ENCODE measurements around the gene FGFR4.

Gene FGFR4

DNA sequence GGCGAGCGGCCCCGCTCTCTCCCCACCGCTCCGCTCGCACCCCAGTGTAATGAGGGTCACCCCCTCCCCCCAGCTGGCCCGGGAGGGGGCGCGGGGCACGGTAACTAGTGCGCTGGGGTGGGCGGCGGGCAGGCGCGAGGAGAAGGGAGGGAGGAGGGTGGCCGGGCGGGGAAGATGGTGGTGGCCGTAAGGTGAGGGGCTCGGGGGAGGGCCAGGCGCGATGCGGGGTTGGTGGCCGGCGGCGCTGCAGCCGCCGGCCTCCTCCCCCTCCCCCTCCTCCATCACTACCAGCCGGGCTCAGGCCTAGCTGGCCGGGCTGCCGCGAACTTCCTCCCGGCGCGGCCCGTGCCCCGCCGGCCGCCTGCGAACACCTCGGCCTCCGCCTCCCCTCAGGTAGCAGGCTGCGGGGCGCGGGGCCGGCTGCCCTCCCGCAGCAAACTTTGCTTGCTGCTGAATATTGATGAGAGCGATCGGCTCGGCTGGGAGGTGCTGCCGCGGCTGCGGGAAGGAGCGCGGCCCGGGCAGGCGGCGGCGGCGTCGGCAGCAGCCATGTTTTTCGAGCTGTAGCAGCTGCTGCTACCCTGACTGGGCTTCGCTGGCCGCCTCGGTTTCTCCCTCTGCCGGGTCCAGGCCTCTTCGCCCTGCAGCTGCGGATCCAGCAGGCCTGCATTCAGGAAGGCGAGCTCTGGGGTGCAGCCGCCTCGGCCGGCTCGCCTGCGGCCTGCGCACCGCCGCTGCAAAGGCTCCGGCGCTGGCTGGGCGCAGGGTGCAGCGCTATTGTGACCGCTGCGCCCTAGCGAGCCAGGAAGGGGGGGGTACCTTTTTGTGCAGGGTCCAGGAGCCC, 47.4 kb downstream of the FGFR4 start:
- in situ Hi-C loops (cut with HindIII; ENCODE audit: low sequenced_read_pairs): no loop called here
- peak overlapping the region; percentile 54 for H3K4me3 ChIP-seq (ENCODE audit: low read depth, low read length)
- TF ChIP-seq, protein P1, sequence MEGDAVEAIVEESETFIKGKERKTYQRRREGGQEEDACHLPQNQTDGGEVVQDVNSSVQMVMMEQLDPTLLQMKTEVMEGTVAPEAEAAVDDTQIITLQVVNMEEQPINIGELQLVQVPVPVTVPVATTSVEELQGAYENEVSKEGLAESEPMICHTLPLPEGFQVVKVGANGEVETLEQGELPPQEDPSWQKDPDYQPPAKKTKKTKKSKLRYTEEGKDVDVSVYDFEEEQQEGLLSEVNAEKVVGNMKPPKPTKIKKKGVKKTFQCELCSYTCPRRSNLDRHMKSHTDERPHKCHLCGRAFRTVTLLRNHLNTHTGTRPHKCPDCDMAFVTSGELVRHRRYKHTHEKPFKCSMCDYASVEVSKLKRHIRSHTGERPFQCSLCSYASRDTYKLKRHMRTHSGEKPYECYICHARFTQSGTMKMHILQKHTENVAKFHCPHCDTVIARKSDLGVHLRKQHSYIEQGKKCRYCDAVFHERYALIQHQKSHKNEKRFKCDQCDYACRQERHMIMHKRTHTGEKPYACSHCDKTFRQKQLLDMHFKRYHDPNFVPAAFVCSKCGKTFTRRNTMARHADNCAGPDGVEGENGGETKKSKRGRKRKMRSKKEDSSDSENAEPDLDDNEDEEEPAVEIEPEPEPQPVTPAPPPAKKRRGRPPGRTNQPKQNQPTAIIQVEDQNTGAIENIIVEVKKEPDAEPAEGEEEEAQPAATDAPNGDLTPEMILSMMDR (IDR thresholded peaks at IDR 0.05; ENCODE audit: low read depth, low read length, missing control alignments): no peak
- DNase-seq (ENCODE audit: low read depth): no peak

DNA sequence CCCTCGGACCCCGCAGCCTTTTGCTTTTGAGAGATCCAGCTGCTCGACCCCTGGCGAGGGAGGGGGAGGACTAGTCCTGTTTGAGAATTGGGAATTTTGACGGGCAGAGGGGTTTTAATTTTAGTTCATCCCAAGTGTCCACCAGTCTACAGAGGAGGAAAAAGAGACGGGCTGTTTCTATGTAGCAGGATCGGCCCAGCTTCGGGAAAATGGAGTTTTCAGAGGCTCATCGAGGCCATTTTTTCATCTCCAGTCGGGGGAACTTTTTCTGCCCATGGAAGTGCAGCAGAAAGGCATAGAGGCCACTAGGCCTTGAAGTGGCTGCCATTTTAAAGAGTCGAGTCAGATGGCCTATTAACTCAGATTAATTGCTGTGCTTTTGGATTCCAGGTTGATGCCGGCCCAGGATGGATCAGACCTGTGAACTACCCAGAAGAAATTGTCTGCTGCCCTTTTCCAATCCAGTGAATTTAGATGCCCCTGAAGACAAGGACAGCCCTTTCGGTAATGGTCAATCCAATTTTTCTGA, 48.0 kb downstream of the FGFR4 start:
- H3K4me3 ChIP-seq (ENCODE audit: low read depth, low read length): peak overlapping the region; percentile 54
- in situ Hi-C loops (cut with HindIII; ENCODE audit: low sequenced_read_pairs): no loop called here
- TF ChIP-seq, protein P1 (IDR thresholded peaks at IDR 0.05; ENCODE audit: low read depth, low read length, missing control alignments): no peak
- no peak for DNase-seq (ENCODE audit: low read depth)

DNA sequence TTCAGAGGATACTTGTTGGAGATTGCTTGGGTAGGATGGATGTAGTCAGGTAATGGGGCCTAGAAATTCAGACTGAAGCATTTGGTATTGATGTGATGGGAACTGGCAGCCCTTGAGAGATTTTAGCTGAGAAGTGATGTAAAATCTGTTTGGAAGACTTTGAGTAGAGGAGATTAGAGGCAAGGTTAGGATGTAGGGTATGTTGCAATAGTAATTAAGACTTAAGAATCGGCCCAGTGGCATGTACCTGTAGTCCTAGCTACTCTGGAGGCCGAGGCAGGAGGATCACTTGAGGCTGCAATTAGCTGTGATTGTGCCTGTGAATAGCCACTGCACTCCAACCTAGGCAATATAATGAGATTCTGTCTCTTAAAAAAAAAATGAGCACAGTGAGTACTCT, 53.6 kb downstream of the FGFR4 start:
- in situ Hi-C loops (cut with HindIII; ENCODE audit: low sequenced_read_pairs): no loop called here
- no peak for DNase-seq (ENCODE audit: low read depth)
- TF ChIP-seq, protein P1 (IDR thresholded peaks at IDR 0.05; ENCODE audit: low read depth, low read length, missing control alignments): no peak
- H3K4me3 ChIP-seq (ENCODE audit: low read depth, low read length): no peak overlapping the region

DNA sequence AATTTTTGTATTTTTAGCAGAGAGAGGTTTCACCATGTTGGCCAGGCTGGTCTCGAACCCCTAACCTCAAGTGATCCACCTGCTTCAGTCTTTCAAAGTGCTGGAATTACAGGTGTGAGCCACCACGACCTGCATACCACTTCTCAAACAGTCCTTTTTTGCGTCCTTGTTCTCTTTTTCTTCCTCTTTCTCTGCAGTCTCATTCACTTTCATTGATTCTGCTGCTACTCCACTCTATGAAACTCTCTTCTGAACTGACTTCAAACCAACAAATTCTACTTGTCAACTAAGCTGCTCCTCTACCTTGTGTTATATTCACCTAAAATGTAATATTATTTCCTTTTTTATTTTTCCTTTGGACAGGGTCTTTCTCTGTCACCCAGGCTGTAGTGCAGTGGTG, 54.8 kb downstream of the FGFR4 start:
- in situ Hi-C loops (cut with HindIII; ENCODE audit: low sequenced_read_pairs): no loop called here
- H3K4me3 ChIP-seq (ENCODE audit: low read depth, low read length): no peak overlapping the region
- TF ChIP-seq, protein P1 (IDR thresholded peaks at IDR 0.05; ENCODE audit: low read depth, low read length, missing control alignments): no peak
- DNase-seq (ENCODE audit: low read depth): no peak

DNA sequence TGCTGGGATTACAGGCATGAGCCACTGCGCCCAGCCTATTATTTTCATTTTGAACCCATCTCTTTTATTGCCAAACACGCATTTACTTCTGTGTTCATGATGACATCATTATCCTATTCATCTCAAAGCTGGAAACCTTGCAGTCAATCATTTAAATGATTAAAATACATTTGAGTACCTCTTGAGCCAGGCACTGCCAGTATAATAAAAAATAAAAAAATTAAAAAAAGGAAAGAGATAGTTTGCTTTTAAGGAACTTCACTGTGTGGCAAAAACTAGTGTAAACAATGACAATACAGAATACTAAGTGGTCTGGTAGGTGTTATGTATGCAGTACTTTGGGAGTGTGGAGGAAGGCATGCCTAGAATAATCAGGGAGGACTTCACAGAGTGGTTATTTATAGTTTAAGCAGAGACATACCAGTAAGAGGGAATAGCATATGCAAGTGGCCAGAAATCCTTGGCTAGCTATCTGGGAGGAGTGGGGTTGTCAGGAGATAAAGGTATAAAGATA, 55.4 kb downstream of the FGFR4 start:
- DNase-seq (ENCODE audit: low read depth): no peak
- no peak overlapping the region for H3K4me3 ChIP-seq (ENCODE audit: low read depth, low read length)
- TF ChIP-seq, protein P1 (IDR thresholded peaks at IDR 0.05; ENCODE audit: low read depth, low read length, missing control alignments): no peak
- in situ Hi-C loops (cut with HindIII; ENCODE audit: low sequenced_read_pairs): no loop called here

DNA sequence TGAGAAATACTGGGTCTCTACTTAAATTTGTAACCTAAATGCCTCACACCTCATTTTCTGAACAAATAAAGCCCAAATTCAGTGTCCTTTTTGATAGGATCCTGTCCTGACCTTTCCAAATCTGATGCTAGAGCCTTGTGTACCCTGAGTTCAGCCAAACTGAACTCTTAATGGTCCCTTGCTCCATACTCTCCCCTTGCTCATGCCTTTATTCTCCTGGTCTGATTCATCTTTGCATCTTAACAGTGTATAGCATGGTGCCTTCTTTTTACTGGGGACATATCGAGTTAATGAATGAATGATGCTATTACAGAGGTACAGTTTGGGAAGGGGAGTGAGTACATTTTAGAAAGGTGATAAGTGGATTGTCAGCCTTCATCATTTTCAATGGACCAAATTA, 56.1 kb downstream of the FGFR4 start:
- in situ Hi-C loops (cut with HindIII; ENCODE audit: low sequenced_read_pairs): no loop called here

More for the DNA sequence above, 56.1 kb downstream of the FGFR4 start:
- TF ChIP-seq, protein P1 (IDR thresholded peaks at IDR 0.05; ENCODE audit: low read depth, low read length, missing control alignments): no peak
- no peak overlapping the region for H3K4me3 ChIP-seq (ENCODE audit: low read depth, low read length)
- DNase-seq (ENCODE audit: low read depth): no peak
